Aortic smooth muscle cell (primary cell): ENCODE measurements around the gene TMEM91. TPM values are rescaled to one million over a fixed set of nuclear protein-coding genes. Genes with fewer than 3 reads are reported as not detected.

Experiments used
- total RNA-seq: library from RNA; depleted of rRNA; stranded (reverse); fragments of >200 nt; gene quantifications from 2 replicates; pipeline ENCODE4 v1.2.3, GENCODE V29; 2014

Gene TMEM91
- total RNA-seq, result 4.2 and 4.3 TPM in 2 replicates

GRCh38 chr19:41376241-41376997 lies at the start of gene TMEM91:
Gene TMEM91 (plus strand): TSS chr19:41376533. CDS start chr19:41378310, 1,777 bp downstream.

GRCh38 chr19:41353466-41354342 lies 22.6 kb upstream of the TMEM91 start, which contains the start of gene TGFB1:
Gene TGFB1 (minus strand): TSS chr19:41353922. CDS start chr19:41353044, 878 bp downstream.

GRCh38 chr19:41363753-41364523 lies 12.4 kb upstream of the TMEM91 start, which contains the start of gene B9D2:
Gene B9D2 (minus strand): TSS chr19:41364149. CDS start chr19:41363519, 630 bp downstream.

GRCh38 chr19:41397086-41398049 lies 21.0 kb downstream of the TMEM91 start, which contains the start of the genes BCKDHA and EXOSC5:
Gene BCKDHA (plus strand): TSS chr19:41397818. CDS start chr19:41397828, 10 bp downstream.
Gene EXOSC5 (minus strand): TSS chr19:41397359. CDS start chr19:41397328, 31 bp downstream.

GRCh38 chr19:41426952-41427646 lies 50.8 kb downstream of the TMEM91 start, which contains the start of gene B3GNT8:
Gene B3GNT8 (minus strand): TSS chr19:41427374. CDS start chr19:41426778, 596 bp downstream.

Other genes starting within 250 kb of the TMEM91 start
- 0.62 and 0.79 TPM in 2 replicates for gene CYP2S1, start 183.3 kb upstream of the TMEM91 start, total RNA-seq
- 165 and 211 TPM in 2 replicates for gene AXL, start 157.3 kb upstream of the TMEM91 start, total RNA-seq
- gene HNRNPUL1, start 112.2 kb upstream of the TMEM91 start, total RNA-seq, result 72.3 and 97.8 TPM in 2 replicates
- gene CCDC97, start 66.4 kb upstream of the TMEM91 start, total RNA-seq, result 8.3 and 9.3 TPM in 2 replicates
- gene TGFB1, start 22.6 kb upstream of the TMEM91 start, total RNA-seq, result 16.9 and 37.2 TPM in 2 replicates
- gene B9D2, start 12.4 kb upstream of the TMEM91 start, total RNA-seq, result 3.7 and 5.7 TPM in 2 replicates
- gene EXOSC5, start 20.8 kb downstream of the TMEM91 start, total RNA-seq, result 7.2 and 11.0 TPM in 2 replicates
- 23.1 and 26.3 TPM in 2 replicates for gene BCKDHA, start 21.3 kb downstream of the TMEM91 start, total RNA-seq
- gene B3GNT8, start 50.8 kb downstream of the TMEM91 start, total RNA-seq, result 0.26 and 2.0 TPM in 2 replicates
- 20.0 and 23.9 TPM in 2 replicates for gene DMAC2, start 63.4 kb downstream of the TMEM91 start, total RNA-seq
- not detected in 2 replicates for gene ERICH4, start 66.6 kb downstream of the TMEM91 start, total RNA-seq
- gene CEACAM21, start 199.6 kb downstream of the TMEM91 start, total RNA-seq, result 0.06 TPM in 1 of 2 replicates, not detected in the other